KMS-11 (cell line): ENCODE data around the gene ASCL2.

Source experiments
- H2AFZ ChIP-seq: fragments of 200-600 bp; sonication (generic); 2 replicates; pipeline ENCODE4 v1.6.1; 2016; ENCODE audit warnings: antibody characterized with exemption, mixed run types, low read depth
- H3K27ac ChIP-seq: fragments of 200-600 bp; sonication (generic); 2 replicates; pipeline ENCODE4 v1.6.1; 2016; ENCODE audit warnings: mild to moderate bottlenecking, mixed run types
- H3K27me3 ChIP-seq: fragments of 200-600 bp; sonication (generic); 2 replicates; pipeline ENCODE4 v1.6.1; 2017; ENCODE audit warnings: mild to moderate bottlenecking, low read depth, mixed run types, moderate library complexity; ENCODE audit not compliant: insufficient read depth
- H3K36me3 ChIP-seq: fragments of 200-600 bp; sonication (generic); 2 replicates; pipeline ENCODE4 v1.6.1; 2017; ENCODE audit warnings: mild to moderate bottlenecking, mixed run types; ENCODE audit not compliant: insufficient read depth
- H3K4me1 ChIP-seq: fragments of 200-600 bp; sonication (generic); 2 replicates; pipeline ENCODE4 v1.6.1; 2016; ENCODE audit warnings: mild to moderate bottlenecking, low read depth, mixed run types; ENCODE audit not compliant: poor library complexity, severe bottlenecking
- H3K4me2 ChIP-seq: fragments of 200-600 bp; sonication (generic); 2 replicates; pipeline ENCODE4 v1.7.0; 2016; ENCODE audit warnings: mild to moderate bottlenecking, mixed run types
- H3K4me3 ChIP-seq: fragments of 200-600 bp; sonication (generic); IDR thresholded peaks from 2 replicates; pipeline ENCODE4 v1.6.1; 2017; ENCODE audit warnings: low read depth, low read length, mixed read lengths; ENCODE audit not compliant: insufficient read depth
- H3K79me2 ChIP-seq: fragments of 200-600 bp; sonication (generic); 2 replicates; pipeline ENCODE4 v1.6.1; 2016; ENCODE audit warnings: low read depth, mixed run types; ENCODE audit not compliant: insufficient read depth
- H3K9ac ChIP-seq: fragments of 200-600 bp; sonication (generic); 2 replicates; pipeline ENCODE4 v1.6.1; 2016; ENCODE audit warnings: mild to moderate bottlenecking, mixed run types
- H4K20me1 ChIP-seq: fragments of 200-600 bp; sonication (generic); 2 replicates; pipeline ENCODE4 v1.6.1; 2016; ENCODE audit warnings: mild to moderate bottlenecking, mixed run types; ENCODE audit not compliant: insufficient read depth
- CTCF ChIP-seq: fragments of 200-600 bp; sonication (generic); conservative IDR thresholded peaks from 2 replicates; pipeline ENCODE4 v1.6.1; 2017; ENCODE audit warnings: low read depth, mild to moderate bottlenecking, antibody characterized with exemption, low read length, moderate library complexity, mixed read lengths

Gene ASCL2

GRCh38 chr11:2267306-2267850 is 3.0 kb downstream of the ASCL2 start:
- no peak for TF ChIP-seq CTCF
- H3K4me2 ChIP-seq = no peak overlapping the region
- no peak overlapping the region for H3K4me3 ChIP-seq
- H3K4me1 ChIP-seq = no peaks in the 10 kb centered on the region
- peaks cover 40% of the 10 kb centered on the region for H3K27me3 ChIP-seq
- H3K9ac ChIP-seq = no peak overlapping the region
- no peaks in the 10 kb centered on the region for H4K20me1 ChIP-seq
- H3K36me3 ChIP-seq = no peaks in the 10 kb centered on the region
- no peaks in the 10 kb centered on the region for H3K79me2 ChIP-seq
- no peak overlapping the region for H3K27ac ChIP-seq
- H2AFZ ChIP-seq = no peak overlapping the region

- no peak for TF ChIP-seq CTCF
- H3K79me2 ChIP-seq = no peaks in the 10 kb centered on the region
- H3K36me3 ChIP-seq = no peaks in the 10 kb centered on the region
- no peak overlapping the region for H3K4me2 ChIP-seq
- H3K27me3 ChIP-seq = peaks cover 42% of the 10 kb centered on the region
- H3K4me3 ChIP-seq = no peak overlapping the region
- no peak overlapping the region for H3K27ac ChIP-seq
- H3K9ac ChIP-seq = no peak overlapping the region
- no peak overlapping the region for H2AFZ ChIP-seq
- H4K20me1 ChIP-seq = no peaks in the 10 kb centered on the region
- H3K4me1 ChIP-seq = no peaks in the 10 kb centered on the region
These were observed 3.6 kb downstream of the ASCL2 start for GRCh38 chr11:2266586-2267305.

- no peak for TF ChIP-seq CTCF
- no peak overlapping the region for H3K9ac ChIP-seq
- H3K79me2 ChIP-seq = no peaks in the 10 kb centered on the region
- H3K27me3 ChIP-seq = peaks cover 48% of the 10 kb centered on the region
- no peak overlapping the region for H3K4me3 ChIP-seq
- H4K20me1 ChIP-seq = no peaks in the 10 kb centered on the region
- no peak overlapping the region for H3K27ac ChIP-seq
- H3K36me3 ChIP-seq = no peaks in the 10 kb centered on the region
- no peaks in the 10 kb centered on the region for H3K4me1 ChIP-seq
- no peak overlapping the region for H2AFZ ChIP-seq
- no peak overlapping the region for H3K4me2 ChIP-seq
These were observed 4.4 kb downstream of the ASCL2 start for GRCh38 chr11:2265854-2266585.

GRCh38 chr11:2265396-2265795 is 5.0 kb downstream of the ASCL2 start:
- Histone ChIP-seq H3K27me3 (peaks cover 54% of the 10 kb centered on the region), H3K4me2 (no peak overlapping the region), H2AFZ (no peak overlapping the region), H4K20me1 (no peaks in the 10 kb centered on the region), H3K4me3 (no peak overlapping the region), H3K27ac (no peak overlapping the region), H3K36me3 (no peaks in the 10 kb centered on the region), H3K4me1 (no peaks in the 10 kb centered on the region), H3K9ac (no peak overlapping the region), H3K79me2 (no peaks in the 10 kb centered on the region)
- TF ChIP-seq CTCF = no peak
